Natural killer cell (primary cell): ENCODE data around the gene TOR1A. TPM values are rescaled to one million over a fixed set of nuclear protein-coding genes. Genes with fewer than 3 reads are reported as not detected.

Experiments used
- ATAC-seq, 3 donors: fragments of 150-1000 bp in 2 of 3; fragments of 200-7000 bp in 1 of 3; cut with Tn5 transposase; 1 replicate in 1 of 3; 2 replicates in 2 of 3; pipeline ENCODE4 v1.10.0; 2021; ENCODE audit warnings: mild to moderate bottlenecking in 2 of 3, moderate library complexity in 2 of 3
- DNase-seq, 2 donors: peaks; one replicate each; pipeline versions ENCODE4 v3.0.0 to v3.0.0-alpha.2; 2013 to 2021; ENCODE audit warnings: mixed read lengths in 1 of 2
- H3K27ac ChIP-seq: one replicate; pipeline ENCODE4 v1.5.1; 2013; ENCODE audit warnings: mild to moderate bottlenecking, low read length
- H3K27me3 ChIP-seq: one replicate; pipeline ENCODE4 v1.6.1; 2013; ENCODE audit warnings: low read length; ENCODE audit not compliant: control insufficient read depth, insufficient read depth
- H3K36me3 ChIP-seq: one replicate; pipeline ENCODE4 v1.6.1; 2013; ENCODE audit warnings: low read length; ENCODE audit not compliant: control insufficient read depth, insufficient read depth
- H3K4me1 ChIP-seq: one replicate; pipeline ENCODE4 v1.6.1; 2013; ENCODE audit warnings: low read length; ENCODE audit not compliant: control insufficient read depth, insufficient read depth
- H3K4me3 ChIP-seq: one replicate; pipeline ENCODE4 v1.5.1; 2013; ENCODE audit warnings: low read length
- H3K9me3 ChIP-seq: one replicate; pipeline ENCODE4 v1.6.1; 2013; ENCODE audit warnings: low read length; ENCODE audit not compliant: control insufficient read depth, insufficient read depth
- H3K27ac Mint-ChIP-seq, 2 donors: one replicate each; pipeline ENCODE4 v1.8.0; 2022; ENCODE audit warnings: mild to moderate bottlenecking in 2 of 2, mixed read lengths in 2 of 2, moderate library complexity in 1 of 2
- H3K27me3 Mint-ChIP-seq, 2 donors: one replicate each; pipeline ENCODE4 v1.8.0; 2022; ENCODE audit warnings: low read depth in 2 of 2, mixed read lengths in 2 of 2
- H3K36me3 Mint-ChIP-seq: one replicate; pipeline ENCODE4 v1.8.0; 2022; ENCODE audit warnings: mixed read lengths
- H3K4me1 Mint-ChIP-seq, 2 donors: one replicate each; pipeline ENCODE4 v1.8.0; 2022; ENCODE audit warnings: mixed read lengths in 2 of 2
- H3K4me3 Mint-ChIP-seq: one replicate; pipeline ENCODE4 v1.8.0; 2022; ENCODE audit warnings: mild to moderate bottlenecking, moderate library complexity, mixed read lengths
- H3K9me3 Mint-ChIP-seq, 2 donors: one replicate each; pipeline ENCODE4 v1.8.0; 2022; ENCODE audit warnings: mixed read lengths in 2 of 2
- CTCF ChIP-seq: fragments of 200-600 bp; IDR thresholded peaks from one replicate; pipeline ENCODE4 v1.8.0; 2022; ENCODE audit warnings: antibody characterized with exemption
- WGBS: methylation state at CpG from one replicate; pipeline ENCODE4 v1.1.7; 2013; ENCODE audit warnings: missing lambda C conversion rate; ENCODE audit not compliant: insufficient coverage; 5-methylcytosine and 5-hydroxymethylcytosine counted together
- intact Hi-C: fragments of 100-400 bp; cut with micrococcal nuclease; formaldehyde crosslinking; loops from one replicate; pipeline ENCODE4 v1.14.2; 2022
- total RNA-seq, 4 donors: library from RNA; stranded (reverse); fragments of 120-200 nt in 1 of 4; gene quantifications; one replicate each; pipeline versions ENCODE4 v1.2.3 to v1.2.4, GENCODE V29; 2013 to 2022

The TOR1A gene
- total RNA-seq, 3 donors from 2014 or later (not counting 1 experiment from before 2014, with no cell fraction given), result 26.1 to 36.4 (median 34.8) TPM

- Mint-ChIP-seq H3K27me3 (no peaks in the 10 kb centered on the region), H3K4me1 (peaks cover 34 to 41% of the 10 kb centered on the region in 2 donors), H3K4me3 (peak overlapping the region; percentile 17), H3K9me3 (no peaks in the 10 kb centered on the region), H3K36me3 (no peaks in the 10 kb centered on the region), H3K27ac (no peak overlapping the region)
- TF ChIP-seq CTCF, result no peak
- Histone ChIP-seq H3K27me3 (no peaks in the 10 kb centered on the region), H3K9me3 (no peaks in the 10 kb centered on the region), H3K4me3 (no peak overlapping the region), H3K36me3 (peaks cover 17% of the 10 kb centered on the region), H3K27ac (no peak overlapping the region), H3K4me1 (peaks cover 37% of the 10 kb centered on the region)
- ATAC-seq (no peak), DNase-seq (peak in 1 of 2 donors; percentile 52)
- 66% methylated on average over 8 of the region's 8 CpGs for WGBS
- intact Hi-C loops, result no loop called here
Measured at GRCh38 chr9:129840034-129840433, 16.1 kb upstream of the TOR1A start.

GRCh38 chr9:129839324-129840023, 15.5 kb upstream of the TOR1A start:
- WGBS, result 61% methylated on average over 10 of the region's 10 CpGs
- TF ChIP-seq CTCF, result no peak
- Mint-ChIP-seq H3K9me3 (no peaks in the 10 kb centered on the region), H3K27ac (peak overlapping the region in 1 of 2 donors; percentile 44), H3K27me3 (no peaks in the 10 kb centered on the region), H3K4me3 (no peak overlapping the region), H3K4me1 (peaks cover 40 to 47% of the 10 kb centered on the region in 2 donors), H3K36me3 (no peaks in the 10 kb centered on the region)
- Histone ChIP-seq H3K36me3 (peaks cover 17% of the 10 kb centered on the region), H3K4me3 (no peak overlapping the region), H3K27me3 (no peaks in the 10 kb centered on the region), H3K9me3 (no peaks in the 10 kb centered on the region), H3K4me1 (peaks cover 39% of the 10 kb centered on the region), H3K27ac (no peak overlapping the region)
- intact Hi-C loops, result no loop called here
- no peak for ATAC-seq
- DNase-seq, result no peak

GRCh38 chr9:129838707-129839259, 14.8 kb upstream of the TOR1A start:
- H3K27me3 Mint-ChIP-seq, result no peaks in the 10 kb centered on the region
- no peaks in the 10 kb centered on the region for H3K36me3 Mint-ChIP-seq
- H3K27me3 ChIP-seq, result no peaks in the 10 kb centered on the region
- no peak overlapping the region for H3K4me3 ChIP-seq
- no peak for TF ChIP-seq CTCF
- peaks cover 44% of the 10 kb centered on the region for H3K4me1 ChIP-seq
- H3K9me3 Mint-ChIP-seq, result no peaks in the 10 kb centered on the region
- H3K27ac Mint-ChIP-seq, result peak overlapping the region in 1 of 2 donors; percentile 44
- peak overlapping the region; percentile 28 for H3K4me3 Mint-ChIP-seq
- no peak for ATAC-seq
- intact Hi-C loops, result no loop called here
- H3K9me3 ChIP-seq, result no peaks in the 10 kb centered on the region
- peaks cover 16% of the 10 kb centered on the region for H3K36me3 ChIP-seq
- peak in 1 of 2 donors; percentile 41 for DNase-seq
- 89% methylated on average over 12 of the region's 12 CpGs for WGBS
- H3K27ac ChIP-seq, result no peak overlapping the region
- peaks cover 47 to 54% of the 10 kb centered on the region in 2 donors for H3K4me1 Mint-ChIP-seq
